GM12892 (cell line): Measurements from ENCODE around the gene SLC25A41.

Experiments used
- POLR2A ChIP-seq: IDR thresholded peaks from 2 replicates; pipeline ENCODE4 v1.6.1; 2011; ENCODE audit warnings: low read depth, low read length, control low read depth
- POLR2AphosphoS5 ChIP-seq: IDR thresholded peaks from 2 replicates; pipeline ENCODE4 v1.6.1; 2011; ENCODE audit warnings: low read depth, low read length, control low read depth
- TAF1 ChIP-seq: IDR thresholded peaks from 2 replicates; pipeline ENCODE4 v1.6.1; 2011; ENCODE audit warnings: low read depth, mild to moderate bottlenecking, control low read depth, low read length, borderline replicate concordance

- TF ChIP-seq POLR2AphosphoS5 = no peak
- no peak for TF ChIP-seq TAF1
- no peak for TF ChIP-seq POLR2A
Measured at GRCh38 chr19:6379744-6380143, 53.8 kb downstream of the SLC25A41 start.
